Heart right ventricle (tissue), 16 donors: ENCODE results near the gene MAD1L1. TPM values are rescaled to one million over a fixed set of nuclear protein-coding genes. Genes with fewer than 3 reads are reported as not detected.
"Not testable (repeated sequence)": the region's sequence is repeated elsewhere in the genome, so short reads cannot be mapped to it uniquely, and the experiment has no call there.

Experiments used
- ATAC-seq, 8 donors: fragments of 200-7000 bp; cut with Tn5 transposase; one replicate each; pipeline ENCODE4 v1.9.1; 2020; ENCODE audit warnings: mild to moderate bottlenecking in 8 of 8, moderate library complexity in 8 of 8, moderate number of reproducible peaks in 1 of 8
- DNase-seq, 2 donors: peaks; one replicate each; pipeline ENCODE4 v3.0.0-alpha.2; 2020
- H3K27ac ChIP-seq, 10 donors: fragments of 200-600 bp; sonication (generic) in 2 of 10; one replicate each; pipeline versions ENCODE4 v1.5.0 to v1.8.0; 2020 to 2022; ENCODE audit warnings: mild to moderate bottlenecking in 3 of 10
- H3K27me3 ChIP-seq, 7 donors: fragments of 200-600 bp; one replicate each; pipeline ENCODE4 v1.8.0; 2021 to 2022; ENCODE audit warnings: mild to moderate bottlenecking in 2 of 7
- H3K36me3 ChIP-seq, 9 donors: fragments of 200-600 bp; sonication (generic) in 1 of 9; one replicate each; pipeline versions ENCODE4 v1.5.0 to v1.8.0; 2020 to 2022; ENCODE audit warnings: mild to moderate bottlenecking in 2 of 9
- H3K4me1 ChIP-seq, 9 donors: fragments of 200-600 bp; sonication (generic) in 1 of 9; one replicate each; pipeline versions ENCODE4 v1.5.0 to v1.8.0; 2020 to 2022; ENCODE audit warnings: mild to moderate bottlenecking in 4 of 9
- H3K4me3 ChIP-seq, 10 donors: fragments of 200-600 bp; sonication (generic) in 2 of 10; one replicate each; pipeline versions ENCODE4 v1.5.0 to v1.8.0; 2020 to 2022; ENCODE audit warnings: mild to moderate bottlenecking in 7 of 10, moderate library complexity in 2 of 10
- H3K9me3 ChIP-seq, 11 donors: fragments of 200-600 bp in 10 of 11; sonication (generic) in 2 of 11; one replicate each; pipeline versions ENCODE4 v1.5.0 to v1.8.0; 2013 to 2022; ENCODE audit warnings: mild to moderate bottlenecking in 2 of 11, control low read depth in 1 of 11, moderate library complexity in 1 of 11
- CTCF ChIP-seq, 9 donors: fragments of 200-600 bp; sonication (generic) in 2 of 9; IDR thresholded peaks; one replicate each; pipeline versions ENCODE4 v1.5.0 to v1.8.0; 2021 to 2022; ENCODE audit warnings: antibody characterized with exemption in 9 of 9, mild to moderate bottlenecking in 5 of 9, moderate library complexity in 1 of 9
- WGBS, 2 donors: extraction: QIAGEN DNeasy Blood & Tissue Kit; methylation state at CpG; one replicate each; pipeline ENCODE4 v1.1.7; 2013; ENCODE audit warnings: inconsistent platforms in 1 of 2; 5-methylcytosine and 5-hydroxymethylcytosine counted together
- intact Hi-C, 10 donors: fragments of 100-400 bp; cut with DNase I; formaldehyde crosslinking; loops; one replicate each; pipeline versions ENCODE4 v1.11.1 to v1.14.2; 2022
- polyA plus RNA-seq, 2 donors: library from polyadenylated mRNA; stranded (reverse); fragments of 200-250 nt; gene quantifications; one replicate each; pipeline ENCODE4 v1.2.3, GENCODE V29; 2013
- total RNA-seq, 10 donors: library from RNA; stranded (reverse); fragmentation: NEBNext Ultra II Directional in 3 of 10; extraction: Animal tissue kit (Norgen Biotek cat#: 25700) in 3 of 10; gene quantifications; one replicate each; pipeline versions ENCODE4 v1.2.1 to v1.2.4, GENCODE V29; 2021 to 2023
- donor health status: Arrhythmogenic right ventricular cardiomyopathy.
- donor health status: ischemic (EF 13 %, LVEDD 7.1; RV severe dilation, severe dysfunction).
- donor health status: healthy with polysubstance abuse.
- donor health status: DM: no; HTN: yes; CAD: no.
- donor health status: DM: no; HTN: no; CAD: no.
- donor health status: ischemic (EF 25% LVEDD 6.9; RV normal size, moderate dysfunction).
- donor health status: ischemic (EF 25% LVEDD 5.7; RV mildly dilated, moderate dysfunction).
- donor health status: healthy.
- donor health status: DM: yes; HTN: yes; CAD: no.
- donor health status: Ischemic cardiomyopathy.
- donor health status: ischemic (EF 35%, LVEDD 5.7; RV mildly dilated, moderate dysfunction).
- donor health status: nonischemic (EF 11% LVEDD 7.7; RV severe dilation, severe dysfunction).
- donor health status: DM: yes; HTN: yes; CAD: no.
- donor health status: PGD.
- donor health status: ischemic (EF 29% LVEDD 5.4; RV normal size, mild dysfunction).
- donor health status: nonischemic (EF 23%, LVEDD 6.1; RV moderate dilation, normal function).

Gene MAD1L1
- total and polyA plus RNA-seq, 12 donors, result 13.8 to 46.8 (median 20.2) TPM

GRCh38 chr7:1978656-1979590 is 253.8 kb downstream of the MAD1L1 start:
- DNase-seq (no peak), ATAC-seq (no peak)
- Histone ChIP-seq H3K27ac (no peak overlapping the region), H3K36me3 (peaks cover 0 to 26% (median 0%) of the 10 kb centered on the region in 9 donors), H3K4me1 (peaks cover 0 to 4% (median 0%) of the 10 kb centered on the region in 9 donors), H3K27me3 (no peaks in the 10 kb centered on the region), H3K4me3 (no peak overlapping the region), H3K9me3 (peaks cover 0 to 3% (median 0%) of the 10 kb centered on the region in 11 donors)
- intact Hi-C loops, result no loop called here
- no peak for TF ChIP-seq CTCF (IDR thresholded peaks at IDR 0.05)
- WGBS, 2 donors, result 98 to 99% methylated on average over 31 of the region's 31 CpGs

- 94 to 97% methylated on average over 15 of the region's 15 CpGs for WGBS, 2 donors
- H3K4me3 ChIP-seq, result no peak overlapping the region
- DNase-seq (no peak), ATAC-seq (no peak)
- peaks cover 0 to 4% (median 0%) of the 10 kb centered on the region in 9 donors for H3K4me1 ChIP-seq
- intact Hi-C loops, result no loop called here
- no peaks in the 10 kb centered on the region for H3K27me3 ChIP-seq
- H3K27ac ChIP-seq, result no peak overlapping the region
- peaks cover 0 to 3% (median 0%) of the 10 kb centered on the region in 11 donors for H3K9me3 ChIP-seq
- H3K36me3 ChIP-seq, result peaks cover 0 to 26% (median 0%) of the 10 kb centered on the region in 9 donors
- no peak for TF ChIP-seq CTCF (IDR thresholded peaks at IDR 0.05)
These were observed 254.8 kb downstream of the MAD1L1 start for GRCh38 chr7:1977876-1978441.

- peaks cover 0 to 26% (median 0%) of the 10 kb centered on the region in 9 donors for H3K36me3 ChIP-seq
- intact Hi-C loops, result no loop called here
- H3K27me3 ChIP-seq, result no peaks in the 10 kb centered on the region
- H3K4me3 ChIP-seq, result no peak overlapping the region
- WGBS, 2 donors, result 94 to 96% methylated on average over 44 of the region's 44 CpGs
- peaks cover 0 to 4% (median 0%) of the 10 kb centered on the region in 9 donors for H3K4me1 ChIP-seq
- no peak overlapping the region for H3K27ac ChIP-seq
- no peak for DNase-seq
- H3K9me3 ChIP-seq, result peaks cover 0 to 3% (median 0%) of the 10 kb centered on the region in 11 donors
- TF ChIP-seq CTCF (IDR thresholded peaks at IDR 0.05), result no peak
- no peak for ATAC-seq
These were observed 255.5 kb downstream of the MAD1L1 start for GRCh38 chr7:1977059-1977875.

GRCh38 chr7:1976521-1976920 is 256.2 kb downstream of the MAD1L1 start:
- H3K36me3 ChIP-seq, result peaks cover 0 to 26% (median 0%) of the 10 kb centered on the region in 9 donors
- not testable (repeated sequence) for DNase-seq
- 97 to 98% methylated on average over 8 of the region's 8 CpGs for WGBS, 2 donors

More at GRCh38 chr7:1976521-1976920, 256.2 kb downstream of the MAD1L1 start:
- H3K27me3 ChIP-seq, H3K27ac ChIP-seq, H3K4me1 ChIP-seq, intact Hi-C loops, ATAC-seq, H3K9me3 ChIP-seq, H3K4me3 ChIP-seq: not testable (repeated sequence)
